SK-N-MC (cell line): Measurements from ENCODE around the gene TBC1D1.

Experiments
- EZH2 ChIP-seq: fragments of 200-600 bp; sonication (generic); IDR thresholded peaks from one replicate; pipeline ENCODE4 v1.6.1; 2017; ENCODE audit warnings: antibody characterized with exemption
- POLR2AphosphoS5 ChIP-seq: IDR thresholded peaks from 2 replicates; pipeline ENCODE4 v1.6.1; 2012; ENCODE audit warnings: mild to moderate bottlenecking, low read depth, low read length, borderline replicate concordance

DNA sequence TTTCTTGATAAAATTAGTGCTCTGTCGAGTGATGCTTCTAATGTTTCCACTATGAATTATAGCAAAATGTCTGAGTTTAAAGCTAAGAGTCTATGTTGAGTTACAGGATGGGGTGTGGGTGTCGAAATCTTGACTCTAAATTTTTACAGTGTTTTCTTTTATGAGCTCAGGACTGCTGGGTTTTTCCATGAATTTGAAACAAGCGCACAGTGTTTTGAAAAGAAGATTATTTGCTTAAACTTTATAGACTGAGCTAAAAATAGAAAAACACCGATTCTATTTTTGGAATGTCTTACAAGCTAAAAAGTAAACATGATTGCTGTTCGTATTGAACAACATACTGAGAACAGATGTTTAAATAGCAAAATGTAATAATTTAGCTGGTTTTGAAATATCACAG, 76.9 kb downstream of the TBC1D1 start:
- TF ChIP-seq EZH2: no peak
- TF ChIP-seq POLR2AphosphoS5: no peak
